Breast epithelium (tissue), 4 donors: ENCODE results near the gene ASB16. TPM values are rescaled to one million over a fixed set of nuclear protein-coding genes. Genes with fewer than 3 reads are reported as not detected.
A peak's percentile ranks its signal among the peaks of the same experiment; 100 is the strongest.

Experiments
- DNase-seq, 2 donors: peaks; one replicate each; pipeline ENCODE4 v3.0.0-alpha.2; 2019; ENCODE audit warnings: low spot score in 2 of 2
- H3K27ac ChIP-seq, 2 donors: fragments of 200-600 bp; sonication (generic) in 1 of 2; one replicate each; pipeline ENCODE4 v1.5.1; 2016 to 2019; ENCODE audit warnings: mild to moderate bottlenecking in 1 of 2
- H3K27me3 ChIP-seq, 2 donors: fragments of 200-600 bp; sonication (generic) in 1 of 2; one replicate each; pipeline versions ENCODE4 v1.5.1 to v1.6.0; 2017 to 2019; ENCODE audit warnings: control low read depth in 1 of 2, mild to moderate bottlenecking in 1 of 2
- H3K36me3 ChIP-seq: fragments of 200-600 bp; one replicate; pipeline ENCODE4 v1.5.1; 2019
- H3K4me1 ChIP-seq, 2 donors: fragments of 200-600 bp; sonication (generic); one replicate each; pipeline ENCODE4 v1.5.1; 2016 to 2019; ENCODE audit warnings: control low read depth in 1 of 2
- H3K4me3 ChIP-seq, 3 donors: fragments of 200-600 bp; sonication (generic); 1 replicate in 2 of 3; 2 replicates in 1 of 3; pipeline ENCODE4 v1.5.1; 2016 to 2019; ENCODE audit warnings: mild to moderate bottlenecking in 3 of 3, moderate library complexity in 2 of 3
- H3K9me3 ChIP-seq, 2 donors: fragments of 200-600 bp; sonication (generic) in 1 of 2; one replicate each; pipeline ENCODE4 v1.5.1; 2016 to 2019; ENCODE audit warnings: control low read depth in 1 of 2
- CTCF ChIP-seq, 3 donors: fragments of 450-650 bp; IDR thresholded peaks; one replicate each; pipeline ENCODE4 v1.5.1; 2016 to 2017; ENCODE audit warnings: antibody characterized with exemption in 3 of 3, mild to moderate bottlenecking in 3 of 3, moderate library complexity in 3 of 3
- POLR2A ChIP-seq: fragments of 450-650 bp; IDR thresholded peaks from one replicate; pipeline ENCODE4 v1.6.1; 2016; ENCODE audit warnings: antibody characterized with exemption, mild to moderate bottlenecking, moderate library complexity
- POLR2AphosphoS5 ChIP-seq, 3 donors: sonication (generic); formaldehyde crosslinking; IDR thresholded peaks; one replicate each; pipeline ENCODE4 v1.6.1; 2017; ENCODE audit warnings: antibody characterized with exemption in 3 of 3
- intact Hi-C: fragments of 100-400 bp; cut with DNase I; formaldehyde crosslinking; loops from one replicate; pipeline ENCODE4 v1.15.1; 2023; ENCODE audit warnings: low total_unique reads
- total RNA-seq, 3 donors: library from RNA; depleted of rRNA; stranded (reverse); fragments of >200 nt; gene quantifications; one replicate each; pipeline ENCODE4 v1.1.0, GENCODE V29; 2016

ASB16 gene
- total RNA-seq, 3 donors from 2014 or later = 0.29 to 0.33 TPM; not detected in 1

GRCh38 chr17:44214230-44214494 lies 43.7 kb downstream of the ASB16 start:
- intact Hi-C loops = loop anchor here (5.0 kb wide), 1 partner anchor 113 kb away; no protein-coding TSS in a partner anchor
- no peaks in the 10 kb centered on the region for H3K27me3 ChIP-seq
- H3K4me1 ChIP-seq = peaks cover 3 to 14% of the 10 kb centered on the region in 2 donors
- H3K27ac ChIP-seq = no peak overlapping the region
- H3K9me3 ChIP-seq = no peaks in the 10 kb centered on the region
- H3K4me3 ChIP-seq = no peak overlapping the region
- peaks cover 5% of the 10 kb centered on the region for H3K36me3 ChIP-seq
- DNase-seq = no peak
- TF ChIP-seq POLR2A (no peak), CTCF (IDR thresholded peaks at IDR 0.05) (no peak), POLR2AphosphoS5 (IDR thresholded peaks at IDR 0.05) (no peak)

GRCh38 chr17:44214896-44215295 lies 44.4 kb downstream of the ASB16 start:
- H3K36me3 ChIP-seq = no peaks in the 10 kb centered on the region
- H3K27ac ChIP-seq = no peak overlapping the region
- peaks cover 3 to 14% of the 10 kb centered on the region in 2 donors for H3K4me1 ChIP-seq
- intact Hi-C loops = loop anchor here (5.0 kb wide), 2 partner anchors 112 to 1993 kb away; no protein-coding TSS in a partner anchor
- H3K9me3 ChIP-seq = no peaks in the 10 kb centered on the region
- H3K4me3 ChIP-seq = no peak overlapping the region
- H3K27me3 ChIP-seq = no peaks in the 10 kb centered on the region
- no peak for DNase-seq
- no peak for TF ChIP-seq POLR2A
- no peak for TF ChIP-seq POLR2AphosphoS5 (IDR thresholded peaks at IDR 0.05)
- no peak for TF ChIP-seq CTCF (IDR thresholded peaks at IDR 0.05)

- no peaks in the 10 kb centered on the region for H3K36me3 ChIP-seq
- TF ChIP-seq POLR2AphosphoS5 (IDR thresholded peaks at IDR 0.05) (no peak), POLR2A (no peak), CTCF (IDR thresholded peaks at IDR 0.05) (no peak)
- peak overlapping the region in 1 of 2 donors; percentile 36 for H3K27ac ChIP-seq
- DNase-seq = no peak
- no peaks in the 10 kb centered on the region for H3K27me3 ChIP-seq
- H3K4me1 ChIP-seq = peaks cover 0 to 14% of the 10 kb centered on the region in 2 donors
- no peaks in the 10 kb centered on the region for H3K9me3 ChIP-seq
- intact Hi-C loops = loop anchor here (5.0 kb wide), 1 partner anchor 1994 kb away; no protein-coding TSS in a partner anchor
- no peak overlapping the region for H3K4me3 ChIP-seq
These were observed 45.7 kb downstream of the ASB16 start for GRCh38 chr17:44216173-44216572.

- no peaks in the 10 kb centered on the region for H3K27me3 ChIP-seq
- no peak overlapping the region for H3K27ac ChIP-seq
- no peak for DNase-seq
- intact Hi-C loops = loop anchor here (5.0 kb wide), 1 partner anchor 1994 kb away; no protein-coding TSS in a partner anchor
- H3K36me3 ChIP-seq = no peaks in the 10 kb centered on the region
- H3K4me1 ChIP-seq = peaks cover 0 to 14% of the 10 kb centered on the region in 2 donors
- no peak overlapping the region for H3K4me3 ChIP-seq
- H3K9me3 ChIP-seq = no peaks in the 10 kb centered on the region
- TF ChIP-seq CTCF (IDR thresholded peaks at IDR 0.05) = no peak
These were observed 46.2 kb downstream of the ASB16 start for GRCh38 chr17:44216694-44217093.

GRCh38 chr17:44217738-44218343 lies 47.3 kb downstream of the ASB16 start:
- Histone ChIP-seq H3K36me3 (no peaks in the 10 kb centered on the region), H3K9me3 (no peaks in the 10 kb centered on the region), H3K4me1 (peaks cover 0 to 18% of the 10 kb centered on the region in 2 donors), H3K27me3 (no peaks in the 10 kb centered on the region), H3K4me3 (peak overlapping the region; percentile 72 to 79 (median 73)), H3K27ac (peak overlapping the region; percentile 97 to 98)
- intact Hi-C loops = loop anchor here (5.0 kb wide), 1 partner anchor 1996 kb away; no protein-coding TSS in a partner anchor
- DNase-seq = no peak
- TF ChIP-seq POLR2A = no peak
- TF ChIP-seq POLR2AphosphoS5 (IDR thresholded peaks at IDR 0.05) = no peak
- no peak for TF ChIP-seq CTCF (IDR thresholded peaks at IDR 0.05)
